ENCODE measurements around the gene MACROH2A2. TPM values are rescaled to one million over a fixed set of nuclear protein-coding genes. Genes with fewer than 3 reads are reported as not detected.
A peak's percentile ranks its signal among the peaks of the same experiment; 100 is the strongest.

The MACROH2A2 gene
- total and polyA plus RNA-seq, 2 of the 13 experiments (the other 11 are each of a cell fraction or from before 2014, with no cell fraction given) = 9.8 to 43.1 TPM

DNA sequence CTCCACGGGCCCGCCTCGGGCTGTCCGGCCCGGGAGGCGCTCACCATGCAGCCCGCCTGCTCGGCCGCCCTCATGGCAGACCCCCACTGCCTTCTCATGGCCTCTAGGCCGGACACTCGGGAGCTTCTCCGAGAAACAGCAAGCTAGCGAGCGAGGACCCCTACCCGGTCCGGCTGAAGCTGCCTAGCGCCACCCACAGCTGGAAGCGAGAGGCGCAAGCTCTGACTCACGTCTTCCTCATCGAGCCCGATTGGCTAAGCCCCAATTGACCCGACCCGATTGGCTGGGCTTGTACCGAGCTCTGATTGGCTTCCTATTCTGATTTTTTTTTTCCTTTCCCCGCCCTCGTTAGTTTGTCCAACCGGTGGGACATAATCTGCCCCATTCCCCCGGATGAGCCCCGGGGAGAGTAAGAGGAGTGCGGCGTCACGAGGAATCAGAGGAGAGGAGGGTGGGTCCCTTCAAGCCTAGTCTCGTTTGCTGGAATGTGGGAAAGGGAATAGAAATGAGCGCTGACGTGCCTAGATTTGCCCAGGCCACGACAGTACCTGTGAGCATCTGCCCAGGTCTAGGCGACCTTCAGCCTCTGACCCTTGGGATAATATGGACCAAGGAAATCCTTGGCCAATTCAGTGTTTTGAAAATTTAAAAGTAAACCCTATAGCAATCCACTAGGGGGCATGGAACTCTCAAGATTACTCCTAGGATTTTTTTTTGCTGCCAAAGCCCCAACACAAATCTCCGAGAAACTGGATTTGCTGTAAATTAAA, 94.0 kb downstream of the MACROH2A2 start, which contains the start of gene TYSND1 (continued):
- no peak for TF ChIP-seq ZBED4 (CRISPR knock-in tag; IDR thresholded peaks at IDR 0.05; ENCODE audit: borderline replicate concordance)
- TF ChIP-seq ZNF589 (CRISPR knock-in tag; conservative IDR thresholded peaks at IDR 0.05) = 0 out of 2 replicates have a peak, but pooled peaks have one; percentile 15
- TF ChIP-seq ZNF557 (CRISPR knock-in tag; IDR thresholded peaks at IDR 0.05) = no peak
- peak; percentile 40; the same call in 1 of the 2 replicates for TF ChIP-seq THAP11 (CRISPR knock-in tag; IDR thresholded peaks at IDR 0.05)
- no peak for TF ChIP-seq RAD51 (IDR thresholded peaks at IDR 0.05; ENCODE audit: borderline replicate concordance)
- peak; percentile 70 for TF ChIP-seq FOXP4 (CRISPR knock-in tag; IDR thresholded peaks at IDR 0.05)
- TF ChIP-seq ZKSCAN1 (IDR thresholded peaks at IDR 0.05; ENCODE audit: low read length) = no peak
- TF ChIP-seq ZFYVE20 (CRISPR knock-in tag; IDR thresholded peaks at IDR 0.05; ENCODE audit: borderline replicate concordance, low read depth) = no peak
- no peak for TF ChIP-seq RARG (CRISPR knock-in tag; IDR thresholded peaks at IDR 0.05; ENCODE audit: low read depth)
- TF ChIP-seq, protein P1, sequence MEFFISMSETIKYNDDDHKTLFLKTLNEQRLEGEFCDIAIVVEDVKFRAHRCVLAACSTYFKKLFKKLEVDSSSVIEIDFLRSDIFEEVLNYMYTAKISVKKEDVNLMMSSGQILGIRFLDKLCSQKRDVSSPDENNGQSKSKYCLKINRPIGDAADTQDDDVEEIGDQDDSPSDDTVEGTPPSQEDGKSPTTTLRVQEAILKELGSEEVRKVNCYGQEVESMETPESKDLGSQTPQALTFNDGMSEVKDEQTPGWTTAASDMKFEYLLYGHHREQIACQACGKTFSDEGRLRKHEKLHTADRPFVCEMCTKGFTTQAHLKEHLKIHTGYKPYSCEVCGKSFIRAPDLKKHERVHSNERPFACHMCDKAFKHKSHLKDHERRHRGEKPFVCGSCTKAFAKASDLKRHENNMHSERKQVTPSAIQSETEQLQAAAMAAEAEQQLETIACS (CRISPR knock-in tag; IDR thresholded peaks at IDR 0.05) = peak; percentile 34; the same call in 1 of the 2 replicates
- no peak; the same call in 1 of the 2 replicates for TF ChIP-seq ZFP1 (CRISPR knock-in tag; IDR thresholded peaks at IDR 0.05)
- TF ChIP-seq TCF12 (IDR thresholded peaks at IDR 0.05) = no peak
- TF ChIP-seq TCF12 (CRISPR knock-in tag; IDR thresholded peaks at IDR 0.05) = no peak
- no peak for TF ChIP-seq XRCC5 (optimal IDR thresholded peaks at IDR 0.05; ENCODE audit: low read length)
- TF ChIP-seq ZNF563 (CRISPR knock-in tag; IDR thresholded peaks at IDR 0.05) = no peak
- no peak; the same call in 1 of the 2 replicates for TF ChIP-seq AHR (CRISPR knock-in tag; IDR thresholded peaks at IDR 0.05)
- peak; percentile 68; the same call in 1 of the 2 replicates for TF ChIP-seq PHF8 (CRISPR knock-in tag; IDR thresholded peaks at IDR 0.05)
- no peak; the same call in 1 of the 2 replicates for TF ChIP-seq ZNF558 (CRISPR knock-in tag; IDR thresholded peaks at IDR 0.05; ENCODE audit: borderline replicate concordance)
- TF ChIP-seq DMAP1 (CRISPR knock-in tag; IDR thresholded peaks at IDR 0.05) = 0 out of 2 replicates have a peak, but pooled peaks have one; percentile 38
- TF ChIP-seq MTF1 (CRISPR knock-in tag; IDR thresholded peaks at IDR 0.05) = no peak
- TF ChIP-seq PAX8 (CRISPR knock-in tag; IDR thresholded peaks at IDR 0.05; ENCODE audit: borderline replicate concordance) = peak; percentile 66; the same call in 1 of the 2 replicates
- TF ChIP-seq YEATS4 (CRISPR knock-in tag; IDR thresholded peaks at IDR 0.05; ENCODE audit: borderline replicate concordance) = no peak; the same call in 1 of the 2 replicates
- no peak for TF ChIP-seq EZH2 (conservative IDR thresholded peaks at IDR 0.05; ENCODE audit: low read depth, low read length)
- TF ChIP-seq ETV6 (CRISPR knock-in tag; conservative IDR thresholded peaks at IDR 0.05) = no peak
